Measurements from ENCODE around the gene TTC33. TPM values are rescaled to one million over a fixed set of nuclear protein-coding genes. Genes with fewer than 3 reads are reported as not detected.
"Not testable (repeated sequence)": the region's sequence is repeated elsewhere in the genome, so short reads cannot be mapped to it uniquely, and the experiment has no call there.

The TTC33 gene, protein sequence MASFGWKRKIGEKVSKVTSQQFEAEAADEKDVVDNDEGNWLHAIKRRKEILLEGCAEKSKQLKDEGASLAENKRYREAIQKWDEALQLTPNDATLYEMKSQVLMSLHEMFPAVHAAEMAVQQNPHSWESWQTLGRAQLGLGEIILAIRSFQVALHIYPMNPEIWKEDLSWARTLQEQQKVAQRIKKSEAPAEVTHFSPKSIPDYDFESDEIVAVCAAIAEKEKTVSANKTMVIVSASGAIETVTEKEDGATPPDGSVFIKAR
- 10 to 100 TPM; 16.6 to 23.1 (median 18.7) TPM for polyA plus RNA-seq (ENCODE audit: insufficient read length in 10 of 10)
- long read RNA-seq, donor 1, transcript TTC33-201 (5 exons, 2,612 nt) = major isoform, 7 of 7 reads
- long read RNA-seq, donor 1, partial matches to known transcripts = 0 of 7 reads
- long read RNA-seq, donor 1, other reads (novel, unspliced or antisense) = 0 of 7 reads
- long read RNA-seq, donor 2, transcript TTC33-201 (5 exons, 2,612 nt) = major isoform, 6 of 6 reads
- long read RNA-seq, donor 2, partial matches to known transcripts = 0 of 6 reads
- long read RNA-seq, donor 2, other reads (novel, unspliced or antisense) = 0 of 6 reads
- long read RNA-seq, donor 3 = 0 reads
- long read RNA-seq, donor 4, partial matches to known transcripts = 0 of 4 reads
- long read RNA-seq, donor 4, other reads (novel, unspliced or antisense) = 0 of 4 reads
- long read RNA-seq, donor 5, transcript TTC33-201 (5 exons, 2,612 nt) = major isoform, 5 of 11 reads
- long read RNA-seq, donor 5, partial matches to known transcripts = 5 of 11 reads
- long read RNA-seq, donor 5, other reads (novel, unspliced or antisense) = 0 of 11 reads
- long read RNA-seq, donor 6, transcript TTC33-201 (5 exons, 2,612 nt) = major isoform, 6 of 6 reads
- long read RNA-seq, donor 6, partial matches to known transcripts = 0 of 6 reads
- long read RNA-seq, donor 6, other reads (novel, unspliced or antisense) = 0 of 6 reads
- long read RNA-seq, donor 7, partial matches to known transcripts = 0 of 3 reads
- long read RNA-seq, donor 7, other reads (novel, unspliced or antisense) = 0 of 3 reads
- long read RNA-seq, donor 8, partial matches to known transcripts = 0 of 4 reads
- long read RNA-seq, donor 8, other reads (novel, unspliced or antisense) = 0 of 4 reads
- long read RNA-seq, donor 9, partial matches to known transcripts = 0 of 1 reads
- long read RNA-seq, donor 9, other reads (novel, unspliced or antisense) = 0 of 1 reads

DNA sequence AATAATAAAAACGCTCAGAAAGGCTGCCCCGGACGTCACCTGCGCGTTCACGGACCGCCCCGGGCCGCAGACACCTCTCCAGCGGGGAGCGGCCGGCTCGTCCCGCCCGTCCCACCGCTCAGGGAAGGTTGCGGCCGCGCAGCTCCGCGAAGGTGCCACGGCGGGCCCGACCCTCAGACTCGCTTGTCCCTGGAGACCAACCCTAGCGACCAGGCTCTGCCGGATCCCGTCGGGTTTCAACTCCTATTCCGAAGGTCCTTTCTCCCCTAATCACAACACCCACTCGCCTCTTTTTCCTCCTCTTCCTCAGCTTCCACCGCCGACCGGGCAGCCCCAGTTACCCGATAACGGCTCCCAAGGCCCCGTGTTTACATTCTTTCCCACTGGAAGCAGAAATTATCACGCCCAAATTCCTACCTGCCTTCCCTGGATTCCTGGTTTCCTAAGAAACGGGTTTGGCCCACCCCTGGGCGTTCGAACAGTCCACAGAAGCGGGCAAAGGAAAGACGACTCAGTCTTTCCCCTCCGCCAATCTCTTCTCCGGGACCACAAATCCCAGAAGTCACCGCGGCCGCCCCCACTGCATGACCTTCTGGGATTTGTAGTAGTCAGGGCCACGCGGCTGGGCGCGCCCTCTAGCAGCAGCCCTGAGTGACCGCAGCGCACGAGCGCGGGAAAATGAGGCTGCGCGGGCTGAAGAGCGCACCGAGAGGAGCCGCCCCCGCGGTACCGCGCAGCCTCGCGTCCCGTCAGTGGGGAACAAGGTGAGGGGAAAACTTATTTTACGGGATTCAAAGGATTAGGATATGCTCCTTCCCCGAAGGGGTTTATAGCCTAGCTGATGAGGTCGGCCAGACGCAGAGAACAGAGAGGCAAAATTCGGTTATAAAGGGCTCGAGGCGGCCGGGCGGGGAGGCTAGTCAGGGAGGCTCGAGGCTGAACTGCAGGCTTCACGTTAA is at the start of gene TTC33:
Gene TTC33, minus strand, starts transcription at position 555 of the 959 bp plus-strand sequence. CDS start 8,943 bp downstream, outside the sequence.
- DNase-seq = peak; percentile 94 to 98 (median 95)

DNA sequence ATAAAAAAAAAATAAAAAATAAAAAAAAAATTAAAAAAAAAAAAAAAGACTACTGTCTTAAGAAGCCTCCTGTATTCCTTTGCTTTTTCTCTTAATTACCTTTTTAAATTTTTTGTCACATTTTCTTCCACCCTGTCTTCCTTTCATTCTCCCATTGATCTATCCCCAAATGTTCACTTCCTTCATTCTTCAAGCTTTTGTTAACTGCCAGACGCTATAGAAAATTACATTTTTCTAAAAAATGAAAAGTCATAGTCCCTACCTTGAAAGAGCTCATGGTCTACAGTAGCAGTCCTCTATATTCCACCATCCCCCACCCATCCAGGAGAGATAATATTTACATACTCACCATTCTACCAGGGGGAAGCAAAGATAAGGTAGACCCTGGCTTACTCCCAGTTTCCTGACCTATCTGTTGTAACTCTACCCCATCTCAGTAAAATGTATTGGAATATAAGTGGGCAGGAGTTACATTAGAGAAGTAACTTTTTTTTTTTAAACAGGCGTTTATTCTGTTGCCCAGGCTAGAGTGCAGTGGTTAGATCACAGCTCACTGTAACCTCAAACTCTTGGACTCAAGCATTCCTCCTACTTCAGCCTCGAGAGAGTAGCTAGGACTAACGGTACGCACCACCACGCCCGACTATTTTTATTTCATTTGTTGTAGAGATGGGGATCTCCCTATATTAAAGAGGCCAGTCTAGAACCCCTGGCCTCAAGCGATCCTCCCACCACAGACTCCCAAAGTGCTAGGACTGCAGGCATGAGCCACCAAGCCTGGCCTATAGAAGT is 46.2 kb upstream of the TTC33 start:
- no peak for DNase-seq

DNA sequence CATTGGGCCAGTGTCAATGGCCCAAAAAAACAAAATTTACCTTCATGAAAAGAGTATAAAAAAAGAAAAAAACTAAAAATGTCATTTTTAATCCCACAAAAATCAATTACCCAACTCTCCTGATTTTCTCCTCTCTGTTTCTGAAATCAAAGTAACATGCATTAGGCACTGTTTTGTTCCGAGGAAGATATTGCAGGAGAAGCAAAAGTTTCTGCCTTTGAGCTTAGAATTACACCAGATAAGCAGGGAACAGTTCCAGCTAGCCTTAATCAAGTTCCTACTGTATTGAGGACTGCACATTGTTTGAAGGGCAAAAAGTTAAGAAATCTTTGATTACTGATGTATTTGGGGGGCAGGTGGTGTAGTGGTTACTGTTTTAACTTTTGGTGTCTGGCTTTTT is 43.5 kb upstream of the TTC33 start:
- no peak for DNase-seq

DNA sequence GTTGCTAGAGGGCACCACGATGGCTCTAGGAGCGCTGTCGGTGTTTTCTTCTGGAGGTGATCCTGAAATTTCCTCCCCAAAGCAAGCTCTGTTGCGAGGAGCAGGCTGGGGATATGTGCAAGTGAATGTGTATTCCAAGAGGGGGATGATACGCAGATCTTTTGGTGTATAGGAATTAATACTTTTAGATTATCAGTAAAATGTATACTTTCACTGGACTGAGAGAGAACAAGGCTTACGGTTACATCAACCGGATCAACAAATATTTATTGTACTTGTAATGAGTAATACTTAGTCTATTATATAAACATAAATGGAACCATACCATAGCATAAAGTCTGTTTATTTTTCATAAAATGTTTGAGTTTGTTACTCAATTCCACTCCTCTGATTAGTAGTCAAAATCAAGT is 43.0 kb upstream of the TTC33 start:
- peak in 1 of 3 donors; percentile 40 for DNase-seq

DNA sequence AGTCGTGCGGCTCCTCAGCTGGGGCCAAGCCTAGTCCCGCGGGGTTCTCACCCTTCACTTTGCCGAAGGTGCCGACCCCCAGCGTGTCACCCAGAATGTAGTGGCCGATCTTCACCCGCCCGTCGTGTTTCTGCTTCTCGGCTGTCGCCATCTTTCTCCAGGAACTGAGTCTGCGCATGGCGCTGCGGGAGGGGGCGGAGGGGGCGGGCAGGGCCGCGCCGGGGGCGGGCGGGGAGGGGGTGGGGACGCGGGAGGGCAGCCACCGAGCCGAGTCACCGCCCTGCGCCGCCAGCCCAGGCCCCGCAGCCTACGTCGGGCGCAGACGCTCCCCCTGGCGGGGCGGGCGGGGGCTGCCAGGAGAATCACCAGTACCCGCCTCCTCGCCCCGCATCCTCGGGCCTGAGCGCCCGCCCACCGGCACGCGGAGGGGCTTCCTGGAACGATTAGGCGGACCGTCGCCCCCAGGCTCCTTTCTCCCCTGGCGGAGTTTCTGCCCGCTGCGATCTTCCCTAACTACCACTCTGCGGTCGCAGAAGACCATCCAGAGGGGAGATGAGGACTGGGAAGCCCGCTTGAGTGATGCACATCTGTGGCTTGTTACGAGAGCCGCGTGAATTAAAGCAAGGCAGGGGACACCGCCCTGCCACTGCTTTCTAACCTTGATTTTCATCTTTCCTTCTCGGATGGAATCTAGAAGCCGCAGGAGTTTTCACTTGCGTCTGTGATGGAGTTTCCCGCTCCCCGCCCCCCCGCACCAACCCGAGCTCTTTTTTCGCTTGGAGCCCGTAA is 42.4 kb upstream of the TTC33 start, which contains the start of gene PRKAA1:
Gene PRKAA1, minus strand, starts transcription at position 363 of the 789 bp plus-strand sequence. Its CDS starts 185 bp downstream, at position 178.
- DNase-seq = peak; percentile 89 to 95 (median 89)

DNA sequence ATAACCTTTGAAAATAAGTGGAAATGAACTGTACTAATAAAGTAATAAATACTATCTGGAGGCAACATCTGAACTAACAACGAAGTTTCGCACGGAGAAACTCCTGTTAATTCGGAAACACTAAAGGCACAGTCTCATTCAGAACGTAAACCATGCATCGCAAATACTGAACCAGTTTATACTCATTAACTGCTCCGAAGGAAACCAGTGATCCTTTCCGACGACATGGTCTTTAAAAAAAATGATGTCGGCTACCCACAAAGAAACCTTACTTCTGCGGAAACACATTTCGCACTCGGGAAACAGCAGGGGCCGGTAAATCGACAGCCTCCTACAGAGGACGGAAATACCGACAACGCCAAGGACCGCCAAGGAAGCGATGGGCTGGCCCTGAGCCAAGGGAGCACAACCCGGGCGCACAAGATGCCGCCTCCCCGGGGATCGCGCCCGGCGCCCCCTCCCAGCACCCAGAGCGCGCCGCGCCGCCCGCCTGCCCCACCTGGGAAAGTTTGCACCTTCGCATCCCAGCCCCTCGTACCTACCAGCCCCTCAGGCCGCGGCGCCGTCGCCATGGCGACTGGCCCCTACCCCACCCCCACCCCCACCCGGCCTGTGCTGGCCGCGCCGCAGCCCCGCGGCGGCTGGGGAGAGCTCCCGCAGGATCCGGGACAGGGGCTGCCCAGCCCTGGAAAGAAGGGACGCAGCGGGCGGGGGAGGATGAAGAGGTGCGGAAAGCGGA is 41.7 kb upstream of the TTC33 start:
- DNase-seq = peak; percentile 53 to 84 (median 70)

DNA sequence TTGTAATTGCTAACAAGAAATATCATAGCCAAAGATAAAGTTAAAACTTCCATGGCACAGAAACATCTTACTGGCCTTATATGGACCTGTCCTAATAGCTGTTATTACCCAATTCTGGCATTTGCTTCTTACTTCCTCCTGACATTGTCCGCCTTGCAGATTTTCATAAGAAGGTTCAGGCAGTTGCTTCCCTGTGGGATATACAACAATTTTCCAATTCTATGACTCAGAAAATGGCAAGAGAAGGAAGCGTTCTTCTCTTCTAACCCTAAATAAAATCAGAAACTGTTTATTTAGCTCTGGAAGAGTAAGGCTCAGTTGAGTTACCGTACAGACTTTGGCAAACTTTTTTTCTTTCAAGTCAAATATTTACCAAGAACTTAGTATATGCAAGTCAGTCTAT is 40.7 kb upstream of the TTC33 start:
- DNase-seq = peak in 2 of 3 donors; percentile 6 to 40

DNA sequence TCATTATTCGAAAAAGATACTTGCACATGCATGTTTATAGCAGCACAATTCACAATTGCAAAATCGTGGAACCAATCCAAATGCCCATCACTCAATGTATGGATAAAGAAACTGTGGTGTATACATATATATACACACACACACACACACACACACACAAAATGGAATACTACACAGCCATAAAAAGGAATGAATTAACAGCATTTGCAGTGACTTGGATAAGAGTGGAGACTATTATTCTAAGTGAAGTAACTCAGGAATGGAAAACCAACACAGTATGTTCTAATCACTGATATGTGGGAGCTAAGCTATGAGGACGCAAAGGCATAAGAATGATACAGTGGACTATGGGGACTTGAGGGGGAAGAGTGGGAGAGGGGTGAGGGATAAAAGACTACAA is 39.1 kb upstream of the TTC33 start:
- not testable (repeated sequence) for DNase-seq

DNA sequence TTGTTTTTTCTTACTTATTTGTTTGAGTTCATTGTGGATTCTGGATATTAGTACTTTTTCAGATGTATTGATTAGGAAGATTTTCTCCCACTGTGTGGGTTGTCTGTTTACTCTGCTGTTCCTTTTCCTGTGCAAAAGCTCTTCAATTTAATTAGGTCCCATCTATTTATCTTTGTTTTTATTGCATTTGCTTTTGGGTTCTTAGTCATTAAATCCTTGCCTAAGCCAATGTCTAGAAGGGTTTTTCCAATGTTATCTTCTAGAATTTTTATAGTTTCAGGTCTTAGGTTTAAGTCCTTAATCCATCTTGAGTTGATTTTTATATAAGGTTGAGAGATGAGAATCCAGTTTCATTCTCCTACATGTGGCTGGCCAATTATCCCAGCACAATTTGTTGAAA is 38.6 kb upstream of the TTC33 start:
- DNase-seq = not testable (repeated sequence)

DNA sequence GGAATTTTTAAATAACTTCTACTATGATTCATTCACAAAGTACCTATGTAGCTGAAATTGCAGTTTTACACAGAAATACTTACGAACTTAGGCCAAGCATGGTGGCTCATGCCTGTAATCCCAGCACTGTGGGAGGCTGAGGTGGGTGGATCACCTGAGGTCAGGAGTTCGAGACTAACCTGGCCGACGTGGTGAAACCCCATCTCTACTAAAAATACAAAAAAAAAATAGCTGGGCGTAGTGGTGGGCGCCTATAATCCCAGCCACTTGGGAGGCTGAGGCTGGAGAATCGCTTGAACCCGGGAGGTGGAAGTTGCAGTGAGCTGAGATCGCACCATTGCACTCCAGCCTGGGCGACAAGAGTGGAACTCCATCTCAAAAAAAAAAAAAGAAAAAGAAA is 36.9 kb upstream of the TTC33 start:
- DNase-seq = not testable (repeated sequence)

DNA sequence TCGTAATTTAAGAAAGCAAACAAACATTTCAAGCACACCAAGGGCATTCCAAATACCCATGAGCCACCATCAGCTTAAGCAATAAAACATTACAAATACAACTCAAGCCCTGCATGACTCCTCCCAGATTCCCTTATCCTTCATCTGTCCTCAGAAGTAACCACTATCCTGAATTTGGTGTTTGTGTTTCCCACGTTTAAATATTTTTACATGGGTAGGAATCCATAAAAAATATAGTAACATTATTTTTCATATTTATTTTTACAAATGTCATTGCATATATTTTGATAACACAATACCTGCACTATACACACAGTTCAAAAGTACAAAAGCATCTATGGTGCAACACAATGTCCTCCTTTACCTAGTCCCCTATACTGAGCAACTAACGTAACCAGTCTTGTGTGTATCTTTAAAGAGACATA is 36.0 kb upstream of the TTC33 start:
- DNase-seq = no peak

DNA sequence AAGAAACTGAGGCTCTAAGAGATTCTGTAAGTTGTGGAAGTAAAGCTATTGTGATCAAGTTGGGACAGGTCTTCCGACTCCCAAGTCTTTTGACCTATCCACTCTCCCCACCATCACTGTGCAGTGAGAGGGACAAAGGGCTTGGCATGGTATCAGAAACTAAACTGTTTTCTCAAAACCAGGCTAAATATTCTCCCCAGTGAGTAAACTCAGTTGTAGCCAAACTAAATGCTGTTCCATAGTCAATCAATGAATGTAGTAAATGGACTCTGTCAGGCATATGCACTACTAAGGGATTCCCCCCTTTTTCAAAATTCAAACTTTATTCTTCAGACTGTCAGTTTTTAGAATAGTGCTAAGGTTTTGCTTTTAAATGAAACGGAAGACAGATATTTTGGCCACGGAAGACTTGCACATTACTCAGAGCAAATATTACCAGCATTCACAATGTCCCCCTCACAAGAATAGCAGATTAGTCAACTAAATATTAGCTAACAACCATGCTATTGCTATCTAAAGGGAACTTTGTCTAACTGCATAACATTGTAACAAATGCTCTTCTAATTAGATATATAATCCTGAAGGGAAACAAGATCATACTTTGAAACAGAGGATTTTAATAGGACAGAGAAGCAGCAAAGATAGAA is 35.3 kb upstream of the TTC33 start:
- DNase-seq = no peak

DNA sequence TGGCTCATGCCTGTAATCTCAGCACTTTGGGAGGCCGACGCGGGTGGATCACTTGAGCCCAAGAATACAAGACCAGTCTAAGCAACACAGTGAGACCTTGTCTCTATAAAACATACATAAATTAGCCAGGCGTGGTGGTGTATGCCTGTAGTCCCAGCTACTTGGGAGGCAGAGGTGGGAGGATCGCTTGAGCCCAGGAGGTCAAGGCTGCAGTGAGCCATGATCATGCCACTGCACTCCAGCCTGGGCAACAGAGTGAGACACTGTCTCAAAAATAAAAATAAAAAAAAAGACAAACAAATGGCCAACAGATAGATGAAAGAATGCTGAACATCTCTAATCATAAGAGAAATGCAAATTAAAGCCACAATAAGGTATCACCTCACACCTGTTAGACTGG is 33.2 kb upstream of the TTC33 start:
- not testable (repeated sequence) for DNase-seq

DNA sequence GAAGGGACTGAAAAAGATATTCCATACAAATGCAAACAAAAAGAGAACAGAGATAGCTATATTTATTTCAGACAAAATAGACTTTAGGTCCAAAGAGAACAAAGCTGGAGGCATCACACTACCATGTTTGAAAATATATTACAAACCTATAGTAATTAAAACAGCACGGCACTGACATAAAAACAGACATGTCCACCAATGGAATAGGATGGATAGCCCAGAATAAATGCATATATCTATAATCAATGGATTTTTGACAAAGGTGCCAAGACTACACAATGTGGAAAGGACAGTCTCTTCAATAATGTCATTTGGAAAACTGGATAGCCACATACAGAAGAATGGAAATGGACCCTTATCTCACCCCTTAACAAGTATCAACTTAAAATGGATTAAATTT is 32.2 kb upstream of the TTC33 start:
- no peak for DNase-seq

DNA sequence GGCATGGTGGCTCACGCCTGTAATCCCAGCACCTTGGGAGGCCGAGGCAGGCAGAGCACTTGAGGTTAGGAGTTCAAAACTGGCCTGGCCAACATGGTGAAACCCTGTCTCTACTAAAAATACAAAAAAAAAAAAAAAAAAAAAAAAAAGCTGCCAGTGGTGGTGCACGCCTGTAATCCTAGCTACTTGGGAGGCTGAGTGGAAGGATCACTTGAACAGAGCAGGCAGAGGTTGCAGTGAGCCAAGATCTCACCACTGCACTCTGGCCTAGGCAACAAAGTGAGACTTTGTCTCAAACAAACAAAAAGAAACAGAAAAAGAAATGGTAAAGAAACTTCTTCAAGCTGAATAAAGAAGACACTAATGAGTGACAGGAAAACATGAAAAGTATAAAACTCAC is 30.9 kb upstream of the TTC33 start:
- DNase-seq = not testable (repeated sequence)

DNA sequence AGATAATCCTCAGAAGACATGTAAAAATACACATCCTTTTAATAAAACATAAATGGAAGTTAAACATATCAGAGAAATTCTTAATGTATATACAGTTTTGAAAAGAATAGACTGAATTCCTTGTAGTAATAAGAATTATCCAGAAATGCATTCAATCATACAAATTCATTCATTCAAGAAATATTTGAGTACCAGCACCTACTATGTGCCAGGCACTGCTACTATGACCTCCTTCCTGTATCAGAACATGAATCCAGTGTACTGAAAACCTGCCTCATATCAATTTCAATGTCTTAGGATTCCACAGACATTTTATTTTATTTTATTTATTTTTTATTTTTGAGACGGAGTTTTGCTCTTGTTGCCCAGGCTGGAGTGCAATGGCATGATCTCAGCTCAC is 29.2 kb upstream of the TTC33 start:
- DNase-seq = no peak

DNA sequence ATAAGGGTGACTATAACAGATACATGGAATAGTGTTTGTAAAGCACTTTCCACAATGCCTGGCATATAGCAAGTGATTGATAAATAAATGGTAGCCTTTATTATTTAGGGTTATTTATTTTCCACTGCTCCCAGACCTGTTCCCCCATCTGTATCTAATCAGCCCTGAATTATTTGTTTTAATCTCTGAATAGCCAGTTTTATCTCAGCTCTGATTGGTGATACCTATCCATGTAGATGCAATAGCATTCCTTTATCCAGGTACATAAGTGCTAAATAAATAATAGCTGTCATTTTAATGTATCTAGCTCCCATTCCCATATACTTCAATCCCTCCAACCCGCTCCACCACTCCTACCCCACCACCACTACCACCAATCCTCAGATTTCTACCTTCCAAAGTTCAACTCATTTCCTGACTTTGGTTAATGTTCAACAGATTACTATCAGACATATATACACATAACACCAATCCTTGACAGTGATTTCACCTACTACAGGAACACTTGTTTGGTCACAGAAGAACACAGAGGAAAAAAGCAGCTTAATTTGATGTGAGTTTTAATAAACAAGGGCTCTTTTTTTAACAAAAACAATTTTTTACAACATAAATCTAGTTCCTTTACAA is 28.4 kb upstream of the TTC33 start:
- no peak for DNase-seq

All from muscle of back (tissue), 13 donors.